ENCODE measurements around the gene PSIP1.

DNA sequence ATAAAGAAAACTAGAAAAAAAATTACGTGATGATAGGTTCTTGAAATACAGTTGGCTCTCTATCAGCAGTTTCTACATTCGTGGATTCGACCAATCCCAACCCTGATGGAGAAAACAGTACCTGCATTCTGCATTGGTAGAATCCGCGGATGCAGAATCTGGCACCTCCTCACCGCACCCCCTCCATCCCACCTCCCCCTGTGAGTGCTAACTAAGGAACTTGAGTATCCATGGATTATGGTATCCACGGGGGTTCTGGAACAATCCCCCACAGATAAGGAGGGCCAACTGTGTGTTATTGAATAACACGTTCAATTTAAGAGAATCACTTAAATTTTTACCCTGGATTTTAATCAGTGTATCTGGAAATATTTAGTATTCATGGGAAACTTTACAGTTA, 10.5 kb upstream of the PSIP1 start:
- TF ChIP-seq, protein P1, sequence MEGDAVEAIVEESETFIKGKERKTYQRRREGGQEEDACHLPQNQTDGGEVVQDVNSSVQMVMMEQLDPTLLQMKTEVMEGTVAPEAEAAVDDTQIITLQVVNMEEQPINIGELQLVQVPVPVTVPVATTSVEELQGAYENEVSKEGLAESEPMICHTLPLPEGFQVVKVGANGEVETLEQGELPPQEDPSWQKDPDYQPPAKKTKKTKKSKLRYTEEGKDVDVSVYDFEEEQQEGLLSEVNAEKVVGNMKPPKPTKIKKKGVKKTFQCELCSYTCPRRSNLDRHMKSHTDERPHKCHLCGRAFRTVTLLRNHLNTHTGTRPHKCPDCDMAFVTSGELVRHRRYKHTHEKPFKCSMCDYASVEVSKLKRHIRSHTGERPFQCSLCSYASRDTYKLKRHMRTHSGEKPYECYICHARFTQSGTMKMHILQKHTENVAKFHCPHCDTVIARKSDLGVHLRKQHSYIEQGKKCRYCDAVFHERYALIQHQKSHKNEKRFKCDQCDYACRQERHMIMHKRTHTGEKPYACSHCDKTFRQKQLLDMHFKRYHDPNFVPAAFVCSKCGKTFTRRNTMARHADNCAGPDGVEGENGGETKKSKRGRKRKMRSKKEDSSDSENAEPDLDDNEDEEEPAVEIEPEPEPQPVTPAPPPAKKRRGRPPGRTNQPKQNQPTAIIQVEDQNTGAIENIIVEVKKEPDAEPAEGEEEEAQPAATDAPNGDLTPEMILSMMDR (IDR thresholded peaks at IDR 0.05): no peak
- no peak for TF ChIP-seq POLR2A (IDR thresholded peaks at IDR 0.05)

Measured in gastroesophageal sphincter (tissue), 3 donors.